Endometrial microvascular endothelial cells (primary cell): ENCODE measurements around the gene KIAA2012. TPM values are rescaled to one million over a fixed set of nuclear protein-coding genes. Genes with fewer than 3 reads are reported as not detected.

Experiments
- in situ Hi-C: cut with HindIII; loops from 2 replicates; pipeline ENCODE4 v1.10.0; 2017; ENCODE audit warnings: low sequenced_read_pairs, low pct_unique_long_range_greater_than_20kb; ENCODE audit errors: inconsistent ontology term
- total RNA-seq: library from RNA; depleted of rRNA; stranded (reverse); fragments of >200 nt; gene quantifications from one replicate; pipeline ENCODE4 v1.2.3, GENCODE V29; 2015; ENCODE audit errors: inconsistent ontology term

KIAA2012 gene
- total RNA-seq, result not detected

GRCh38 chr2:202072737-202073401 is at the start of gene KIAA2012:
KIAA2012 (plus strand) TSS chr2:202073255; CDS start chr2:202073628, 373 bp downstream.
- in situ Hi-C loops, result no loop called here

GRCh38 chr2:202023904-202024266 is 49.2 kb upstream of the KIAA2012 start:
- in situ Hi-C loops, result no loop called here

GRCh38 chr2:202024871-202025270 is 48.2 kb upstream of the KIAA2012 start:
- in situ Hi-C loops, result no loop called here

GRCh38 chr2:202025816-202026215 is 47.2 kb upstream of the KIAA2012 start:
- in situ Hi-C loops, result no loop called here

GRCh38 chr2:202026507-202026906 is 46.5 kb upstream of the KIAA2012 start:
- in situ Hi-C loops, result no loop called here

GRCh38 chr2:202030691-202031090 is 42.4 kb upstream of the KIAA2012 start:
- in situ Hi-C loops, result no loop called here

GRCh38 chr2:202031246-202031951 is 41.7 kb upstream of the KIAA2012 start:
- in situ Hi-C loops, result no loop called here

- in situ Hi-C loops, result no loop called here
Measured at GRCh38 chr2:202032846-202033316, 40.2 kb upstream of the KIAA2012 start.

GRCh38 chr2:202033317-202034248 is 39.5 kb upstream of the KIAA2012 start, which contains the start of gene FZD7:
FZD7 (plus strand) TSS chr2:202033855; CDS start chr2:202034648, 793 bp downstream.
- in situ Hi-C loops, result no loop called here

- in situ Hi-C loops, result no loop called here
Measured at GRCh38 chr2:202034249-202035088, 38.6 kb upstream of the KIAA2012 start.

- in situ Hi-C loops, result no loop called here
Measured at GRCh38 chr2:202035089-202035940, 37.7 kb upstream of the KIAA2012 start.

GRCh38 chr2:202035941-202036372 is 37.1 kb upstream of the KIAA2012 start:
- in situ Hi-C loops, result no loop called here

GRCh38 chr2:202036601-202037037 is 36.4 kb upstream of the KIAA2012 start:
- in situ Hi-C loops, result no loop called here

GRCh38 chr2:202037086-202037485 is 36.0 kb upstream of the KIAA2012 start:
- in situ Hi-C loops, result no loop called here

- in situ Hi-C loops, result no loop called here
Measured at GRCh38 chr2:202038471-202039277, 34.4 kb upstream of the KIAA2012 start.

- in situ Hi-C loops, result no loop called here
Measured at GRCh38 chr2:202039278-202040078, 33.6 kb upstream of the KIAA2012 start.
